AG04450 (cell line): ENCODE data around the gene UPF3A. TPM values are rescaled to one million over a fixed set of nuclear protein-coding genes. Genes with fewer than 3 reads are reported as not detected.

Experiments
- CTCF ChIA-PET: fragments of 300-600, 350-600 bp; formaldehyde crosslinking; extraction: SDS; loops from one replicate; lab custom pipeline; 2022; ENCODE audit warnings: antibody characterized with exemption, inconsistent platforms; lab: Charles Lee
- POLR2A ChIA-PET: fragments of 350-600 bp; formaldehyde crosslinking; extraction: SDS; loops from one replicate; lab custom pipeline; 2021; ENCODE audit warnings: antibody characterized with exemption, inconsistent platforms; lab: Yijun Ruan, JAX
- DNase-seq: peaks from one replicate; pipeline ENCODE4 v3.0.0-alpha.2; 2011; ENCODE audit warnings: low read depth, low spot score
- H3K27ac ChIP-seq: one replicate; pipeline ENCODE4 v1.5.1; 2012; ENCODE audit warnings: low read depth, low read length, control low read depth
- H3K27me3 ChIP-seq: one replicate; pipeline ENCODE4 v1.6.0; 2012; ENCODE audit warnings: low read length; ENCODE audit not compliant: control insufficient read depth, insufficient read depth
- H3K4me3 ChIP-seq: 2 replicates; pipeline ENCODE4 v1.5.1; 2011; ENCODE audit warnings: mild to moderate bottlenecking, low read depth, low read length, control low read depth
- H3K9me3 ChIP-seq: 2 replicates; pipeline ENCODE4 v1.5.1; 2012; ENCODE audit warnings: low read length; ENCODE audit not compliant: control insufficient read depth, insufficient read depth
- polyA plus RNA-seq: library from polyadenylated mRNA; depleted of rRNA; stranded (reverse); fragments of >200 nt; gene quantifications from 2 replicates; pipeline ENCODE4 v1.2.3, GENCODE V29; 2011
- TF ChIP-seq, protein P1 (sequence below): IDR thresholded peaks from 2 replicates; pipeline ENCODE4 v1.5.1; 2011; ENCODE audit warnings: low read depth, low read length, control low read depth, inconsistent platforms

Gene UPF3A
- polyA plus RNA-seq, 1 experiment: 60.3 TPM

- ChIA-PET POLR2A (no interaction called here), CTCF (interaction anchor here (0.9 kb wide), 1 partner anchor 14 kb away, joined by 3 read pairs; no protein-coding TSS in a partner anchor)
- H3K27ac ChIP-seq: peak overlapping the region; percentile 31
- DNase-seq: no peak
- peaks cover 3% of the 10 kb centered on the region; the same call in 1 of the 2 replicates for H3K9me3 ChIP-seq
- TF ChIP-seq, protein P1, sequence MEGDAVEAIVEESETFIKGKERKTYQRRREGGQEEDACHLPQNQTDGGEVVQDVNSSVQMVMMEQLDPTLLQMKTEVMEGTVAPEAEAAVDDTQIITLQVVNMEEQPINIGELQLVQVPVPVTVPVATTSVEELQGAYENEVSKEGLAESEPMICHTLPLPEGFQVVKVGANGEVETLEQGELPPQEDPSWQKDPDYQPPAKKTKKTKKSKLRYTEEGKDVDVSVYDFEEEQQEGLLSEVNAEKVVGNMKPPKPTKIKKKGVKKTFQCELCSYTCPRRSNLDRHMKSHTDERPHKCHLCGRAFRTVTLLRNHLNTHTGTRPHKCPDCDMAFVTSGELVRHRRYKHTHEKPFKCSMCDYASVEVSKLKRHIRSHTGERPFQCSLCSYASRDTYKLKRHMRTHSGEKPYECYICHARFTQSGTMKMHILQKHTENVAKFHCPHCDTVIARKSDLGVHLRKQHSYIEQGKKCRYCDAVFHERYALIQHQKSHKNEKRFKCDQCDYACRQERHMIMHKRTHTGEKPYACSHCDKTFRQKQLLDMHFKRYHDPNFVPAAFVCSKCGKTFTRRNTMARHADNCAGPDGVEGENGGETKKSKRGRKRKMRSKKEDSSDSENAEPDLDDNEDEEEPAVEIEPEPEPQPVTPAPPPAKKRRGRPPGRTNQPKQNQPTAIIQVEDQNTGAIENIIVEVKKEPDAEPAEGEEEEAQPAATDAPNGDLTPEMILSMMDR: no peak
- H3K4me3 ChIP-seq: peak overlapping the region; percentile 91
- no peaks in the 10 kb centered on the region for H3K27me3 ChIP-seq
Observed at GRCh38 chr13:114235697-114236096, 45.7 kb upstream of the UPF3A start.

DNA sequence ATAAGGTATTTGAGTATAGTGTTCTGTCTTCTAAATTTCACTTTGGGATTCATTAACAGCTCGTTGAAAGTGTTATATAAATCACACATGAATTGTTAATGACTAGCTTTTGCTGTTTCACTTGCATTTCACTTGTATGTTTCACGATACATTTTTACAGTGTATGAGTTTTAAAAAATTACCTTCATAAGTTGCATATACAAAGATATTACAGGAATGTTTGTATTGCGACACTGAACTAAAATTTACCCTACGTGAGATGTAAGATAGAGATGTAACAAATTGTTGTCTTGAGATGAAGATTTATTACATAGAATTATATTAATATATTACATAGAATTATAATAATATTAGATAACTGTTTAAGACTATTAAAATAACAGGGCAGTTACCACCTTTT, 45.2 kb upstream of the UPF3A start:
- CTCF ChIA-PET: interaction anchor here (0.7 to 0.9 kb wide), 2 partner anchors 8 to 14 kb away, joined by 3 read pairs; no protein-coding TSS in a partner anchor
- TF ChIP-seq, protein P1: no peak
- peaks cover 3% of the 10 kb centered on the region; the same call in 1 of the 2 replicates for H3K9me3 ChIP-seq
- no peak overlapping the region for H3K27ac ChIP-seq
- POLR2A ChIA-PET: no interaction called here
- H3K4me3 ChIP-seq: peak overlapping the region; percentile 91
- H3K27me3 ChIP-seq: no peaks in the 10 kb centered on the region
- no peak for DNase-seq

DNA sequence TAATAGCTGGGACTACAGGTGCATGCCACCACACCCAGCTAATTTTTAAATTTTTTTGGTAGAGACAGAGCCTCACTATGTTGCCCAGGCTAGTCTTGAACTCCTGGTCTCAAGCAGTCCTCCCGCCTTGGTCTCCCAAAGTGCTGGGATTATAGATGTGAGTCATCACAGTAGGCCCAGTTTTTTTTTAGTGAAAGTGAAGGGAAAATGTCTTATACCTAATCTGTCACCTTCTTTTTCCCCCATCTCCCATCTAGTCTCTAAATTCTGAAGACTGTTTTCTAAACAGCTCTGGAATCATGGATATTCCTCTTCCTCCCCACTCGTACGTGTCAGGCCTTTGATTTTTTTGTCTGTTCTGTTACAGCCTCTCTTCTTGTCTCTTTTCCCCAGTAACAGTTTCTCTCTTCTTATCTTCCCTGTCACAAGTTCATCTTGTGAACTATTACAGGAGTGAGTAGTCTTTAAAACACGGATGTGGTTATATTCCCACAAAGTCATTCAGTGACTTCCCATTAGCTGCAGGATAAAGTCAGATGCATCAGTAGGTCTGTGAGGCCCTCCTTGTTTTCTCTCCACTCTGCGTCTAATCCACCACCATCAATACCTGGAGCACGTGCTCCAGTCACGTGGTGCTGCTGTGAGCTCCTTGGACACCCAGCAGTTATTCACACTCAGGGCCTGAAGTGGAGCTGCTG, 43.8 kb upstream of the UPF3A start:
- ChIA-PET POLR2A (no interaction called here), CTCF (no interaction called here)
- Histone ChIP-seq H3K9me3 (peaks cover 3% of the 10 kb centered on the region; the same call in 1 of the 2 replicates), H3K27me3 (no peaks in the 10 kb centered on the region), H3K27ac (no peak overlapping the region), H3K4me3 (no peak overlapping the region)
- TF ChIP-seq, protein P1: no peak
- no peak for DNase-seq

- POLR2A ChIA-PET: no interaction called here
Observed at GRCh38 chr13:114241918-114242317, 39.5 kb upstream of the UPF3A start.

DNA sequence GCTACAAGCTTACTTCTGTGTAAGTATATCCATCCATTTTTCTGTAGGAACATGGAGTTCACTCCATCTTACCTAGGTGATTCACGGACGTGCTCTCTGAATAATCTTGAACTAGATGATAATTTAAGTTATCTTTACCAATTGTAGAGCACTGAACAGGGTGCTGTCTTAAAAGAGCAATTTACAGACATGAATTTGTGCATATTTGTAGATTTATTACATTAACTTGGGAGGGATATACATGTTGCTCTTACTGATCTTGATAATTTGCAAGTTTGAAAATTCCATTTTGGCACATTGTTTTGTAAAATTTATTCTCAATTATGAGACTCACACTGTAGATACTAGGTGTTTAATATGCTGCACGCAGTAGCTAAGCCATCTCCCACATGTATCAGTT, 37.4 kb upstream of the UPF3A start:
- DNase-seq: no peak
- CTCF ChIA-PET: no interaction called here
- H3K4me3 ChIP-seq: no peak overlapping the region
- no peaks in the 10 kb centered on the region for H3K27me3 ChIP-seq
- H3K27ac ChIP-seq: no peak overlapping the region
- TF ChIP-seq, protein P1: no peak
- POLR2A ChIA-PET: no interaction called here
- H3K9me3 ChIP-seq: no peaks in the 10 kb centered on the region

More at GRCh38 chr13:114241918-114242317, 39.5 kb upstream of the UPF3A start:
- TF ChIP-seq, protein P1: no peak
- Histone ChIP-seq H3K27me3 (no peaks in the 10 kb centered on the region), H3K9me3 (no peaks in the 10 kb centered on the region), H3K4me3 (no peak overlapping the region), H3K27ac (no peak overlapping the region)
- DNase-seq: no peak
- CTCF ChIA-PET: no interaction called here
